PFSK-1 (cell line): ENCODE results near the gene NPY1R.

Source experiments
- FOXP2 ChIP-seq: optimal IDR thresholded peaks from 2 replicates; pipeline ENCODE3; 2011; ENCODE audit warnings: borderline replicate concordance, control low read depth, inconsistent platforms; ENCODE audit not compliant: insufficient read depth; ENCODE audit errors: extremely low read length, extremely low read depth
- POLR2AphosphoS5 ChIP-seq: IDR thresholded peaks from 2 replicates; pipeline ENCODE4 v1.6.1; 2012; ENCODE audit warnings: low read depth, mild to moderate bottlenecking, control low read depth, low read length, moderate library complexity
- REST ChIP-seq, 2 experiments: IDR thresholded peaks; 2 replicates each; pipeline versions ENCODE4 v1.6.1 to v1.8.0; 2011 to 2012; ENCODE audit warnings: low read depth in 2 of 2, low read length in 2 of 2, control low read depth in 1 of 2, inconsistent platforms in 1 of 2, mild to moderate bottlenecking in 1 of 2, moderate library complexity in 1 of 2; ENCODE audit not compliant: insufficient read depth in 1 of 2
- SIN3A ChIP-seq: IDR thresholded peaks from 2 replicates; pipeline ENCODE4 v1.6.1; 2012; ENCODE audit warnings: mild to moderate bottlenecking, low read length, moderate library complexity, borderline replicate concordance; ENCODE audit not compliant: insufficient read depth
- TAF1 ChIP-seq: IDR thresholded peaks from 2 replicates; pipeline ENCODE4 v1.6.1; 2012; ENCODE audit warnings: low read length, control low read depth, borderline replicate concordance; ENCODE audit not compliant: insufficient read depth

Gene NPY1R

DNA sequence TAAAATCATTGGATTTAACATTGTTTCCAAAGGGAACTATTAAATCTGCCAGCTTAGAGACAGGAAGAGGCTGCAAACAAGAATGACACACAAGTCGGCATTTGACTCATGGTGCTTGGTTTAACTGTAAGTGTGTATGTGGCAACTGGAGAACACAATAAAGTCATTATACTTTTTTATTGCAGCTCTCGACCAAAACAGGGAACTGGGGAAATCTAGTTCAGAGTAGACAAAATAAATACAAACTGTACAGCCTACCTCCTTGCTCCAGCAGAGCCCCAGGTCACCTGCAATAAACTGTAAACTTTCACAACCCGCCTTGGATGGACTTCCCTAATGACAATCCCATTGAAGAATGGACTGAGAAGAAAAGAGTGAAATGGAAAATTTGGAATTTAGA lies 35.3 kb upstream of the NPY1R start:
- TF ChIP-seq FOXP2, result no peak
- TF ChIP-seq POLR2AphosphoS5, result no peak
- TF ChIP-seq TAF1, result no peak
- no peak for TF ChIP-seq REST (IDR thresholded peaks at IDR 0.05; ENCODE audit: insufficient read depth in 1 of 2, low read depth in 2 of 2, low read length in 2 of 2)
- no peak for TF ChIP-seq SIN3A

DNA sequence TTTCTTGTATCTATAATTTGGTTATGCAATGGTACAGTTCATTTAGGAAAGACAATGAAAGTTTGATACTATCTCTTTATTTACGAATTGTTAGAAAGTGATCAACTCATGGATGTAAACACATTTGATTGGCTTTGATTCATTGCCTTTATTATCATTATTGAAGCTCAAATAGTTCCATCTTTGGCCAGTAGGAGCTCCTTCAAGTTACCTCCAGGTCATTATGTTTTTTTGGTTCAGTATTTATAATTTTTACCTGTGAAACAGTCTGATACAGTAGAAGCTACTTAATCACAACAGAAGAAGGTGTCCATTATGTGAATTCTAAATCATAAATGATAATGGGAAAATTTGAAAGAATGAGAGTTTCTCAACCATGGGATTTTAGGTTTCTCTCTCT lies 23.7 kb upstream of the NPY1R start:
- TF ChIP-seq POLR2AphosphoS5 (no peak), SIN3A (no peak), REST (IDR thresholded peaks at IDR 0.05; ENCODE audit: insufficient read depth in 1 of 2, low read depth in 2 of 2, low read length in 2 of 2) (no peak), TAF1 (no peak), FOXP2 (no peak)

GRCh38 chr4:163353054-163353453 lies 20.7 kb upstream of the NPY1R start:
- TF ChIP-seq TAF1, result no peak
- no peak for TF ChIP-seq REST (IDR thresholded peaks at IDR 0.05; ENCODE audit: insufficient read depth in 1 of 2, low read depth in 2 of 2, low read length in 2 of 2)
- TF ChIP-seq POLR2AphosphoS5, result no peak
- TF ChIP-seq SIN3A, result no peak
- no peak for TF ChIP-seq FOXP2

DNA sequence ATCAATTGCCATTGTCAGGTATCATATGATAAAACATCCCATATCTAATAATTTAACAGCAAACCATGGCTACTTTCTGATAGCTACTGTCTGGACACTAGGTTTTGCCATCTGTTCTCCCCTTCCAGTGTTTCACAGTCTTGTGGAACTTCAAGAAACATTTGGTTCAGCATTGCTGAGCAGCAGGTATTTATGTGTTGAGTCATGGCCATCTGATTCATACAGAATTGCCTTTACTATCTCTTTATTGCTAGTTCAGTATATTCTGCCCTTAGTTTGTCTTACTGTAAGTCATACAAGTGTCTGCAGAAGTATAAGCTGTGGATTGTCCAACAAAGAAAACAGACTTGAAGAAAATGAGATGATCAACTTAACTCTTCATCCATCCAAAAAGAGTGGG lies 18.3 kb upstream of the NPY1R start:
- TF ChIP-seq REST (IDR thresholded peaks at IDR 0.05; ENCODE audit: insufficient read depth in 1 of 2, low read depth in 2 of 2, low read length in 2 of 2) (no peak), POLR2AphosphoS5 (no peak), SIN3A (no peak), TAF1 (no peak), FOXP2 (no peak)

GRCh38 chr4:163344147-163345125 lies 12.0 kb upstream of the NPY1R start:
- TF ChIP-seq POLR2AphosphoS5 (no peak), REST (IDR thresholded peaks at IDR 0.05; ENCODE audit: insufficient read depth in 1 of 2, low read depth in 2 of 2, low read length in 2 of 2) (no peak), SIN3A (no peak), TAF1 (no peak), FOXP2 (no peak)
